T-helper 1 cell (primary cell): ENCODE data around the gene JRKL.
"Not testable (repeated sequence)": the region's sequence is repeated elsewhere in the genome, so short reads cannot be mapped to it uniquely, and the experiment has no call there.

Experiments
- DNase-seq, 5 donors: peaks; one replicate each; pipeline ENCODE4 v3.0.0-alpha.2; 2012 to 2020

The JRKL gene

GRCh38 chr11:96394773-96395172 lies 5.0 kb downstream of the JRKL start:
- DNase-seq, result no peak

- DNase-seq, result no peak
These were observed 6.8 kb downstream of the JRKL start for GRCh38 chr11:96396637-96397036.

GRCh38 chr11:96397863-96398262 lies 8.1 kb downstream of the JRKL start:
- no peak for DNase-seq

DNA sequence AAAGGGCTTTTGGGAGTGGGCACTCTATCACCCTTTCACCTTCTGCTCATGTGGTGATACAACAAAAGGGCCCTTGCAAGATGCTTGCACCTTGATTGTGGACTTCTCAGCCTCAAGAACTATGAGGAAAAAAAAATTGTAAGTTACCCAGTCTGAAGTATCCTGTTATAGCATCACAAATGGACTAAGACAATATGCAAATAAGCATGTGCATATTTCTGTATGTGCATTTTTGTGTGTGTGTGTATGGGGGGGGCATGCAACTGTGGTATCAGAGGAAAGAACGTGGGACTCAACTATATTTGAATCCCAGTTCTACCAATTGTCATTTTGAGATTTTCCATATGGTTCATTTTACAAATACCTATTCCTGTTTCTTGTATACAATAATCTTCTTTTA lies 10.9 kb downstream of the JRKL start:
- DNase-seq, result no peak

DNA sequence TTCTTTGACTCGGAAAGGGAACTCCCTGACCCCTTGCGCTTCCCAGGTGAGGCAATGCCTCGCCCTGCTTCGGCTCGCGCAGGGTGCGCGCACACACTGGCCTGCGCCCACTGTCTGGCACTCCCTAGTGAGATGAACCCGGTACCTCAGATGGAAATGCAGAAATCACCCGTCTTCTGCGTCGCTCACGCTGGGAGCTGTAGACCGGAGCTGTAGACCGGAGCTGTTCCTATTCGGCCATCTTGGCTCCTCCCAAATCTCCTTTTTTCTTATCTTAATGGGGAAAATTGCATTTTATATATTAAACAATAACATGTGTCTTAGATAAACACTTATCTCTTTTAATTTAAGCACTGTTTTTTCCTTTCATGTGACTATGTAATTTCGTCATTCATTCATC lies 21.6 kb downstream of the JRKL start:
- DNase-seq, result not testable (repeated sequence)

DNA sequence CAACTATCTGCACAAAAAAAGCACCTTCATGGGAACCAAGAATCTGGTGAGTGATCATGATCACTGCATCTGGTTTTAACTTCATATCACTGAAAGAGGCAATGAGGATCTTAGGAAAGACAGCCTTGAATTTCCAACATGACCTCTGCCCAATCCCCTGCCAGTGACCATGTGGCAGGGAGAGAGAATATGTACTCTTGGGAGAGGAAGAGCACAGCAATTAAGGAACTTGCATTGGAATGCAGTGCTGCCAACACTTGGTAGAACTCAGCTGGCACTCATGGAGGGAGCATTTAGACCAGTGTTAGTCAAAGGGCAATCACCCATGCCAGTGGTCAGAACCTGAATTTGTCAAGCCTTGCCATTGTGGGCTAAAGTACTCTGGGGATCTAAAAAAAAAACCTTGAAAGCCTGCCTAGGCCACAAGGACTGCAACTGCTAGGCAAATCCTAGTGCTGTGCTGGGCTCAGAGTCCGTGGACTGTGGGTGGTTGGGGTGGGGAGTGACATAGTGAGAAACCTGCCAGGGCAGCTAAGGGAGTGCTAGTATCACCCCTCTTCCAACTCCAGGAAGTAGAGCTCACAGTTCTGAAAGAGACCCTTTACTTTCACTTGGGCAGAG lies 23.1 kb downstream of the JRKL start:
- DNase-seq, result no peak

DNA sequence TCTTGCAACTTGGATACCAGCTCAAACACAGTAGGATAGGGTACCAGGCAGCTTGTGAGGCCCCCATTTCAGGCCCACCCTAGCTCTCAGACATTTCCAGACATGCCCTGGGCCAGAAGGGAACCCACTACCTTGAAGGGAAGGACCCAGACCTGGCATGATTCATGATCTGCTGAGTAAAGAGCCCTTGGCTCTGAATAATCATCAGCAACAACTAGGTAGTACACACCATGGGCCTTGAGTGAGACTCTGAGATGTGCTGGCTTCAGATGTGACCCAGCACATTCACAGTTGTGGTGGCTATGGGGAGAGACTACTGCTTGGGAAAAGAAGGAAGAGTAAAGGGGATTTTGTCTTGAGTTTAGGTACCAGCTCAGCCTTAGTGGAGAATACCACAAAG lies 23.6 kb downstream of the JRKL start:
- no peak for DNase-seq

GRCh38 chr11:96424693-96425092 lies 34.9 kb downstream of the JRKL start:
- DNase-seq, result no peak

DNA sequence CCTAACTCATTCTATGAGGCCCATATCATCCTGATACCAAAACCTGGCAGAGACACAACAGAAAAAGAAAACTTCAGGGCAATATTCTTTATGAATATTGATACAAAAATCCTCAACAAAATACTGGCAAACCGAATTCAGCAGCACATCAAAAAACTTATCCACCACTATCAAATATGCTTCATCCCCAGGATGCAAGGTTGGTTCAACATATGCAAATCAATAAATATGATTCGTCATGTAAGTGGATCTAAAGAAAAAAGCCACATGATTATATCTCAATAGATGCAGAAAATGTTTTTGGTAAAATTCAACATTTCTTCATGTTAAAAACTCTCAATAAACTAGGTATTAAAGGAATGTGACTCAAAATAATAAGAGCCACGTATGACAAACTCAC lies 40.9 kb downstream of the JRKL start:
- no peak for DNase-seq

DNA sequence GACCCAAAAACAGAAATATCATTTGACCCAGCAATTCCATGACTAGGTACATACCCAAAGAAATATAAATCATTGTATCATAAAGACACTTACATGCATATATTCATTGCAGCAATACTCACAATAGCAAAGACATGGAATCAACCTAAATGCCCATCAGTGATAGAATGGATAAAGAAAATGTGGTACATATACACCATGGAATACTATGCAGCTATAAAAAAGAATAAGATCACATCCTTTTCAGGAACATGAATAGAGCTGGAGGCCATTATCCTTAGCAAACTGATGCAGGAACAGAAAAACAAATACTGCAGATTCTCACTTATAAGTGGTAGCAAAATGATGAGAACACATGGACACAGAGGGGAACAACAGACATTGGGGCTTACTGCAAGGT lies 42.8 kb downstream of the JRKL start:
- DNase-seq, result not testable (repeated sequence)
